ENCODE data around the gene KIF26B.

GRCh38 chr1:245441689-245442088, 286.9 kb downstream of the KIF26B start:
- TF ChIP-seq REST (IDR thresholded peaks at IDR 0.05; ENCODE audit: borderline replicate concordance) = no peak
- no peak for TF ChIP-seq EP300 (conservative IDR thresholded peaks at IDR 0.05; ENCODE audit: poor library complexity, severe bottlenecking)

Measured in neural cell (in vitro differentiated cells).